Stimulated activated CD4-positive, alpha-beta T cell treated with anti-CD3 and anti-CD28 coated beads, Interleukin-12 subunit alpha, Interleukin-12 subunit beta, amount 100 ng/mL, for 4 hours (primary cell): ENCODE data around the gene FBXO48.
"Not testable (repeated sequence)": the region's sequence is repeated elsewhere in the genome, so short reads cannot be mapped to it uniquely, and the experiment has no call there.

Experiments
- DNase-seq: peaks from one replicate; pipeline ENCODE4 v3.0.0-alpha.2; 2020

FBXO48 gene, protein sequence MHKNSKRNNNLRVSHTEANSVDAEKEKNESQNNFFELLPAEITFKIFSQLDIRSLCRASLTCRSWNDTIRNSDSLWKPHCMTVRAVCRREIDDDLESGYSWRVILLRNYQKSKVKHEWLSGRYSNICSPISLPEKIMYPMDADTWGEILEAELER

DNA sequence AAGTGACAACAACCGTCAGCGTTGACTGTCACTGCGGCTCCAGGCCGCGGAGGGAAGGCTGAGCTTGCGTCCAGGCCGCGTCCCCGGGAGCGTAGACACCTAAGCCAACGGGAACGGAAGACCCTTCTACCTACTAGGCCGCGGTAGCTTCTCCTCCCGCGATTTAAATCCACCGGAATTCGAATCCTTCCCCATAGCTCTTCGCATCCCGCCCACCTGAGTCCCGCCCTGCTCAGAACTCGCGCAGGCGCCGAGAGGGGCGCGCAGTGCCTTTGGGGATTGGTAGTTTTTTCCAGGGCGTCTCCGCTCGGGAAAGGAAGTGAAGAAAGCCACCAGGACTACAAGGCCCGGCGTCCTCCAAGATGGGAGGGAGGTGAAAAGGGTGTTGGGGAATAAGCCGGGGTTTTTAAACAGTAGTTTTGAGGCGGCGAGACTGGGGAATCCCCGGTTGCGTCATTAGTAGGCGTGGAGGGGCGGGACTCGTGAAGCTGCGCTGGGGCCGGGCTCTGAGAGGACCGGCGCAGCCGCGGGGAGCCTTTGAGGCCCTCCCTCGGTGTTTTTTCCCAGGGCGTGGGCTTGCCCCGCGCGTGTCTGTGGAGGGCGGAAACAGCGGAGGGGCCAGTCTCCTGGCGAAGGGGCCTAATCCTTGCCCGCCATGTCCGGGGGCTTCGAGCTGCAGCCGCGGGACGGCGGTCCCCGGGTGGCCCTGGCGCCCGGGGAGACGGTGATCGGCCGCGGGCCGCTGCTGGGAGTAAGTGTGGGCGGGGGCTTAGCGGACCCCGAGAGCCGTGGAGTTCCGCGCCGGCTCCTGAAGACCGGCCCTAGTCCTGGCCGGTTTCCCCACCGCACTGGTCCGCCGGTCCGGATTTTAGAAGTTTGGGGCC is at the start of gene FBXO48, which contains the start of gene APLF:
Gene FBXO48, minus strand, starts transcription at position 218 of the 884 bp plus-strand sequence. CDS start 2,149 bp downstream, outside the sequence.
Gene APLF, plus strand, starts transcription at position 509 of the 884 bp plus-strand sequence. Its CDS starts 147 bp downstream, at position 656.
- peak; percentile 96 for DNase-seq

GRCh38 chr2:68516051-68516955 is 49.2 kb upstream of the FBXO48 start:
- DNase-seq, result no peak

- DNase-seq, result no peak
These were observed 47.3 kb upstream of the FBXO48 start for GRCh38 chr2:68514316-68514929.

GRCh38 chr2:68512966-68513365 is 45.9 kb upstream of the FBXO48 start:
- no peak for DNase-seq

- no peak for DNase-seq
These were observed 45.2 kb upstream of the FBXO48 start for GRCh38 chr2:68512326-68512725.

DNA sequence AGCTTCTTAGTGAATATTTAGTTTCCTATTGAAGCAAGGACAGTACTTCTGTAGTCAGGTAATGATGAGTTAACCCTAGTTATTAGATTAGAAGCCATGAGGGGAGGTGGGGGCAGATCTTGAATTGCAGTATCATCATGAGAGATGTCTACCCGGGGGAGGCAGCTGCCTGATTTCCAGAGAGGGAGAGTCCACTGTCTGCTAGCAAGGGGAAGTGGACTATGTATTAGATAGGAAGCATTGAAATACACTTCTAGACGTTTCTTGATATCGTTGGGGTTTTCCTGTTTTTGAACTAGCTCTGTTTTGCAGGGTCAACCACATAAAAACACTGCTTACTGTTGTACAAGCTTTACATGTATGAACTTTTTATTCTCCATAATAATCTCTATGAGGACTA is 39.1 kb upstream of the FBXO48 start:
- DNase-seq, result no peak

DNA sequence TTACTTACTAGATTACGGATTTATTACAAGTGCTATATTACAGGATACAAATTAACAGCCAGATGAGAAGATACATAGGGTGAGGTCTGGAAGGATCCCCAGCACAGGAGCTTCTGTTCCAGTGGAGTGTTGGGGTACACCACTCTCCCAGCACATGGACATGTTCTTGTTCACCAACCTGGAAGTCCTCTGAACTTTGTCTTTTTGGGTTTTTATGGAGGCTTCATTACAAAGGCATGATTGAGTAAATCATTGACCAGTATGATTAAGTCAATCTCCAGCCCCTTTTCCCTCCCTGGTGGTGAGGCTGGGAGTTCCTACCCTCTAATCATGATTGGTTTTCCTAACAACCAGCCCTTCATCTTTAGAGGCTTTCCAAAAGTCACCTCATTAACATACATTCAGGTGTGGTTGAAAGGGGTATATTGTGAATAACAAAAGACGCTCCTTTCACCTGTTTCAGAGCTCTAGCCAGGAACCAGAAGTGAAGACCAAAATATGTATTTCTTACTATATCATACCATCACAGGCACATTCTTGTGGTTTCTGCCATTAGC is 38.6 kb upstream of the FBXO48 start:
- no peak for DNase-seq

DNA sequence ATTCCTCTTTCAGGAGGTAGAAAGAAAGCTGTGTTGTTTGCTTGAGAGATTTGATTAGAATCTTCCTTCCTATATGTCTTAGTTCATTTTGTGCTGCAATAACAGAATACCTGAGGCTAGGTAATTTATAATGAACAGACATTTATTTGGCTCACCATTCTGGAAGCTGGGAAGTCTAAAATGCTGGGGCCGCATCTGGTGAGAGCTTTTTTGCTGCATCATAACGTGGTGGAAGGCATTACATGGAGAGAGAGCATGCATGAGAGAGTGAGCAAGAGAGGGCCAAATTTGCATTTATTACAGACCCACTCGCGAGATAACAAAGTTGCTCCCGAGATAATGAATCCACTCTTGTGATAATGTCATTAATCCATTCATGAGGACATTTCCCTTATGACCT is 34.7 kb upstream of the FBXO48 start:
- DNase-seq, result no peak

DNA sequence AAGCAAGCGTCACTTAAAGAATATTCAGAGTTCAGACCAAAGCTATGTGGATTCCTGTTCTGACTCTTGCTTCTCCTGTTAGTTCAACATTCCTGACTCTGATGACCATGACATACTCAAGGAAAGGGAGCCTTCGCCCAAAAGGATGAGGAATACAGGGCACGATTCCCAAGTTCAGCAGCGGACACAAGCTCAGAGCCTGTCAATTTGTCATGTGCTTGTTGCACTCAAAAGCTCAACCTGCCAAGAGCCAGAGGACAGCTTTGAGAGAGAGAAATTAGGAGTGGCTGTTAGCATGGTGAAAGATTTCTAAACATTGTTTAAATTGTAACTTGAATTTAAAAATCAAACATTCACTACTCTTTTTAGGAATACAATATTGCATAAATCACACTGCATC is 33.6 kb upstream of the FBXO48 start:
- DNase-seq, result no peak

GRCh38 chr2:68499133-68499532 is 32.0 kb upstream of the FBXO48 start:
- no peak for DNase-seq

- no peak for DNase-seq
These were observed 24.5 kb upstream of the FBXO48 start for GRCh38 chr2:68491582-68491981.

- no peak for DNase-seq
These were observed 22.2 kb upstream of the FBXO48 start for GRCh38 chr2:68489282-68489681.

DNA sequence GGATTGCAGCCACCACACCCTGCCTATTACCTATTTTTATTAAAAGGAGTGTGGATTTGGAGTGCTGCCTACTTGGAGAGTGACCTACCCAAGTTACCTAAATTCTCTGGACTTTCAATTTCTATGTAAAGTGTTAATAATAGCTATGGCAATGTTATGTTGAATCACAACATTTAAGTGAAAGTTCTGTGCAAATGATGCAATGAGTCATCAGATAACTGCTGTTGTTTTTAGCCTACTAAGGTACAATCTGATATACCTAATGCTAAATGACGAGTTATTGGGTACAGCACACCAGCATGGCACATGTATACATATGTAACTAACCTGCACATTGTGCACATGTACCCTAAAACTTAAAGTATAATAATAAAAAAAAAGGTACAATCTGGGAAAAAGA is 21.5 kb upstream of the FBXO48 start:
- DNase-seq, result not testable (repeated sequence)

GRCh38 chr2:68487773-68488355 is 20.8 kb upstream of the FBXO48 start:
- no peak for DNase-seq

- no peak for DNase-seq
These were observed 15.9 kb upstream of the FBXO48 start for GRCh38 chr2:68483011-68483410.

- no peak for DNase-seq
These were observed 15.3 kb upstream of the FBXO48 start for GRCh38 chr2:68482296-68482820.

GRCh38 chr2:68478688-68479087 is 11.6 kb upstream of the FBXO48 start:
- no peak for DNase-seq

- DNase-seq, result no peak
These were observed 9.4 kb upstream of the FBXO48 start for GRCh38 chr2:68476454-68476853.

GRCh38 chr2:68475576-68475975 is 8.5 kb upstream of the FBXO48 start:
- DNase-seq, result no peak

GRCh38 chr2:68475110-68475509 is 8.0 kb upstream of the FBXO48 start:
- DNase-seq, result no peak

DNA sequence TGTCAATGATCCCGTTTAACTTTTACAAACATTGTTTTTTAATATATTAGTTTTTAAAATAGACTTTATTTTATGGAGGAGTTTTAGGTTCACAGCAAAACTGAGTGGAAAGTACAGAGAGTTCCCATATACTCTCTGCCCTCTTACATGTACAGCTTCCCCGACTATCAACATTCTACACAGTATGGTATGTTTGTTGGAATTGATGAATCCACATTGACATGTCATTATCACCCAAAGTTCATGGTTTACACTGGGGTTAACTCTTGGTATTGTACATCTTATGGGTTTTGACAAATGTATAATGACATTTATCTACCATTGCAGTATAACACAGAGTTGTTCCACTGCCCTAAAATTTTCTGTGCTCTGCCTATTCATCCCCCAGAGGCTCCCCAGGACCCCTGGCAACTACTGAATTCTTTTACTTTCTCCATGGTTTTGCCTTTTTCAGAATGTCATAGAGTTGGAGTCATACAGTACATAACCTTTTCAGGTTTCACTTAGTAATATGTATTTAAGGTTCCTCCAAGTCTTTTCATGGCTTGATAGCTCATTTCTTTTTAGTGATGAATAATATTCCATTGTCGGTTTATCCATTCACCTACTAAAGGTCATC is 5.8 kb upstream of the FBXO48 start:
- DNase-seq, result no peak
